OCI-LY1 (cell line): ENCODE measurements around the gene STAG3.

Experiments used
- H2AFZ ChIP-seq: fragments of 200-600 bp; sonication (generic), shearing (Covaris generic); 2 replicates; pipeline ENCODE4 v1.6.0; 2014; ENCODE audit warnings: antibody characterized with exemption, mild to moderate bottlenecking, low read length
- H3F3A ChIP-seq: fragments of 200-600 bp; sonication (generic), shearing (Covaris generic); 2 replicates; pipeline ENCODE4 v1.6.0; 2014; ENCODE audit warnings: mild to moderate bottlenecking, antibody characterized with exemption, low read length, moderate library complexity; ENCODE audit not compliant: insufficient read depth
- H3K27ac ChIP-seq: fragments of 200-600 bp; sonication (generic); 2 replicates; pipeline ENCODE4 v1.5.1; 2014; ENCODE audit warnings: low read length, mixed run types, mild to moderate bottlenecking, low read depth; ENCODE audit not compliant: poor library complexity, severe bottlenecking
- H3K27me3 ChIP-seq: fragments of 200-600 bp; sonication (generic); 2 replicates; pipeline ENCODE4 v1.6.0; 2014; ENCODE audit warnings: antibody characterized with exemption, mild to moderate bottlenecking, low read length, moderate library complexity; ENCODE audit not compliant: insufficient read depth
- H3K36me3 ChIP-seq: fragments of 200-600 bp; sonication (generic); 2 replicates; pipeline ENCODE4 v1.6.1; 2014; ENCODE audit warnings: mild to moderate bottlenecking, antibody characterized with exemption, low read length, moderate library complexity, mixed read lengths; ENCODE audit not compliant: insufficient read depth
- H3K4me1 ChIP-seq: fragments of 200-600 bp; sonication (generic); 2 replicates; pipeline ENCODE4 v1.5.1; 2014; ENCODE audit warnings: mild to moderate bottlenecking, low read length, moderate library complexity; ENCODE audit not compliant: insufficient read depth, severe bottlenecking
- H3K4me2 ChIP-seq: fragments of 200-600 bp; sonication (generic), shearing (Covaris generic); 2 replicates; pipeline ENCODE4 v1.6.1; 2014; ENCODE audit warnings: low read length
- H3K4me3 ChIP-seq: fragments of 200-600 bp; sonication (generic); 2 replicates; pipeline ENCODE4 v1.5.1; 2014; ENCODE audit warnings: low read length, low read depth, mild to moderate bottlenecking, mixed read lengths; ENCODE audit not compliant: poor library complexity, severe bottlenecking
- H3K79me2 ChIP-seq: fragments of 200-600 bp; shearing (Covaris generic); 2 replicates; pipeline ENCODE4 v1.6.1; 2016; ENCODE audit warnings: mixed run types, low read length, mixed read lengths; ENCODE audit not compliant: insufficient read depth
- H3K9ac ChIP-seq: fragments of 200-600 bp; sonication (generic), shearing (Covaris generic); 2 replicates; pipeline ENCODE4 v1.6.1; 2014; ENCODE audit warnings: mild to moderate bottlenecking, low read length, mixed read lengths
- H3K9me2 ChIP-seq: fragments of 200-600 bp; sonication (generic), shearing (Covaris generic); 2 replicates; pipeline ENCODE4 v1.6.1; 2014; ENCODE audit warnings: low read depth, mild to moderate bottlenecking, low read length, mixed read lengths
- H3K9me3 ChIP-seq: fragments of 200-600 bp; shearing (Covaris generic); 2 replicates; pipeline ENCODE4 v1.6.1; 2014; ENCODE audit warnings: low read length, mixed read lengths
- H4K20me1 ChIP-seq: fragments of 200-600 bp; sonication (generic), shearing (Covaris generic); 2 replicates; pipeline ENCODE4 v1.6.0; 2016; ENCODE audit warnings: mild to moderate bottlenecking, low read length; ENCODE audit not compliant: insufficient read depth
- CTCF ChIP-seq: fragments of 200-600 bp; sonication (generic), shearing (Covaris generic); IDR thresholded peaks from 2 replicates; pipeline ENCODE4 v1.5.1; 2017; ENCODE audit warnings: mild to moderate bottlenecking, antibody characterized with exemption, low read length, moderate library complexity, mixed read lengths
- EZH2 ChIP-seq: fragments of 200-600 bp; sonication (generic), shearing (Covaris generic); IDR thresholded peaks from 2 replicates; pipeline ENCODE4 v1.8.0; 2017; ENCODE audit warnings: borderline replicate concordance, mixed run types, mild to moderate bottlenecking, antibody characterized with exemption, low read length, moderate library complexity, mixed read lengths

The STAG3 gene

GRCh38 chr7:100171087-100171681 lies 6.5 kb upstream of the STAG3 start:
- H4K20me1 ChIP-seq = no peaks in the 10 kb centered on the region
- H3K36me3 ChIP-seq = no peaks in the 10 kb centered on the region; the same call in 1 of the 2 replicates
- no peak for TF ChIP-seq EZH2
- no peak for TF ChIP-seq CTCF
- H3K9me3 ChIP-seq = no peaks in the 10 kb centered on the region
- H3F3A ChIP-seq = no peaks in the 10 kb centered on the region; the same call in 1 of the 2 replicates
- peaks cover 25% of the 10 kb centered on the region for H3K27me3 ChIP-seq
- H3K4me2 ChIP-seq = peak overlapping the region; percentile 76
- peaks cover 28% of the 10 kb centered on the region for H3K4me1 ChIP-seq
- no peaks in the 10 kb centered on the region for H3K79me2 ChIP-seq
- H3K9ac ChIP-seq = peak overlapping the region; percentile 21; the same call in 1 of the 2 replicates
- H3K4me3 ChIP-seq = peak overlapping the region; percentile 57
- H2AFZ ChIP-seq = no peak overlapping the region
- no peak overlapping the region for H3K27ac ChIP-seq
- no peaks in the 10 kb centered on the region for H3K9me2 ChIP-seq

GRCh38 chr7:100171840-100172239 lies 5.9 kb upstream of the STAG3 start:
- Histone ChIP-seq H3K9me2 (no peaks in the 10 kb centered on the region), H3K36me3 (no peaks in the 10 kb centered on the region; the same call in 1 of the 2 replicates), H3K27me3 (peaks cover 20% of the 10 kb centered on the region), H2AFZ (no peak overlapping the region), H3K9me3 (no peaks in the 10 kb centered on the region), H4K20me1 (no peaks in the 10 kb centered on the region), H3F3A (no peaks in the 10 kb centered on the region; the same call in 1 of the 2 replicates), H3K9ac (no peak overlapping the region; the same call in 1 of the 2 replicates), H3K27ac (no peak overlapping the region), H3K4me1 (peaks cover 34% of the 10 kb centered on the region), H3K4me3 (peak overlapping the region; percentile 57), H3K79me2 (no peaks in the 10 kb centered on the region), H3K4me2 (peak overlapping the region; percentile 76)
- TF ChIP-seq CTCF (no peak), EZH2 (no peak)

GRCh38 chr7:100173806-100174495 lies 3.8 kb upstream of the STAG3 start:
- H3F3A ChIP-seq = no peaks in the 10 kb centered on the region; the same call in 1 of the 2 replicates
- no peaks in the 10 kb centered on the region for H3K9me3 ChIP-seq
- H3K4me2 ChIP-seq = no peak overlapping the region
- H3K27me3 ChIP-seq = peaks cover 14% of the 10 kb centered on the region
- H3K9ac ChIP-seq = no peak overlapping the region
- no peaks in the 10 kb centered on the region for H4K20me1 ChIP-seq
- H3K27ac ChIP-seq = no peak overlapping the region
- H3K9me2 ChIP-seq = no peaks in the 10 kb centered on the region
- H2AFZ ChIP-seq = no peak overlapping the region
- H3K79me2 ChIP-seq = no peaks in the 10 kb centered on the region
- peaks cover 28% of the 10 kb centered on the region for H3K4me1 ChIP-seq
- H3K36me3 ChIP-seq = no peaks in the 10 kb centered on the region; the same call in 1 of the 2 replicates
- TF ChIP-seq EZH2 = no peak
- peak; percentile 47; the same call in 1 of the 2 replicates for TF ChIP-seq CTCF
- no peak overlapping the region for H3K4me3 ChIP-seq
